Esophagus muscularis mucosa (tissue), 4 donors: ENCODE results near the gene CD151. TPM values are rescaled to one million over a fixed set of nuclear protein-coding genes. Genes with fewer than 3 reads are reported as not detected.

Source experiments
- DNase-seq: peaks from one replicate; pipeline ENCODE4 v3.0.0-alpha.2; 2017; ENCODE audit errors: extremely low spot score
- H3K27ac ChIP-seq, 4 donors: fragments of 200-600 bp; sonication (generic); replicated peaks in 1 of 4; 1 replicate in 3 of 4; 2 replicates in 1 of 4; pipeline ENCODE4 v1.5.1; 2016 to 2019; ENCODE audit warnings: mild to moderate bottlenecking in 1 of 4
- H3K27me3 ChIP-seq, 4 donors: fragments of 200-600 bp; sonication (generic); one replicate each; pipeline versions ENCODE4 v1.5.1 to v1.6.0; 2016 to 2019
- H3K36me3 ChIP-seq, 4 donors: fragments of 200-600 bp; sonication (generic); one replicate each; pipeline ENCODE4 v1.5.1; 2016 to 2019
- H3K4me1 ChIP-seq, 4 donors: fragments of 200-600 bp; sonication (generic); one replicate each; pipeline ENCODE4 v1.5.1; 2016 to 2019
- H3K4me3 ChIP-seq, 4 donors: fragments of 200-600 bp; sonication (generic); 1 replicate in 2 of 4; 2 replicates in 2 of 4; pipeline ENCODE4 v1.5.1; 2016 to 2019; ENCODE audit warnings: mild to moderate bottlenecking in 4 of 4, moderate library complexity in 1 of 4
- H3K9me3 ChIP-seq, 4 donors: fragments of 200-600 bp; sonication (generic); 1 replicate in 3 of 4; 2 replicates in 1 of 4; pipeline ENCODE4 v1.5.1; 2016 to 2019
- EP300 ChIP-seq: sonication (generic); formaldehyde crosslinking; IDR thresholded peaks from one replicate; pipeline ENCODE4 v1.6.1; 2017; ENCODE audit warnings: antibody characterized with exemption
- POLR2A ChIP-seq: fragments of 450-650 bp; IDR thresholded peaks from one replicate; pipeline ENCODE4 v1.6.1; 2017; ENCODE audit warnings: antibody characterized with exemption, moderate library complexity, mild to moderate bottlenecking, low read depth
- POLR2AphosphoS5 ChIP-seq, 2 donors: sonication (generic); formaldehyde crosslinking; IDR thresholded peaks; one replicate each; pipeline ENCODE4 v1.6.1; 2017; ENCODE audit warnings: antibody characterized with exemption in 2 of 2
- WGBS: methylation state at CpG from one replicate; pipeline ENCODE4 v1.1.5; 2018; 5-methylcytosine and 5-hydroxymethylcytosine counted together
- intact Hi-C: fragments of 100-400 bp; cut with DNase I; formaldehyde crosslinking; loops from one replicate; pipeline ENCODE4 v1.15.1; 2023
- total RNA-seq, 4 donors: library from RNA; depleted of rRNA; stranded (reverse); fragments of >200 nt; gene quantifications; one replicate each; pipeline versions ENCODE4 v1.1.0 to v1.2.1, GENCODE V29; 2016
- TF ChIP-seq, protein P1 (sequence below), 3 experiments: fragments of 200-600 bp in 2 of 3; fragments of 450-650 bp in 1 of 3; sonication (generic) in 2 of 3; IDR thresholded peaks; one replicate each; pipeline ENCODE4 v1.5.1; 2017 to 2019; ENCODE audit warnings: antibody characterized with exemption in 3 of 3, mild to moderate bottlenecking in 2 of 3, moderate library complexity in 1 of 3

The CD151 gene
- total RNA-seq, 4 donors from 2014 or later, result 219 to 730 (median 352) TPM

DNA sequence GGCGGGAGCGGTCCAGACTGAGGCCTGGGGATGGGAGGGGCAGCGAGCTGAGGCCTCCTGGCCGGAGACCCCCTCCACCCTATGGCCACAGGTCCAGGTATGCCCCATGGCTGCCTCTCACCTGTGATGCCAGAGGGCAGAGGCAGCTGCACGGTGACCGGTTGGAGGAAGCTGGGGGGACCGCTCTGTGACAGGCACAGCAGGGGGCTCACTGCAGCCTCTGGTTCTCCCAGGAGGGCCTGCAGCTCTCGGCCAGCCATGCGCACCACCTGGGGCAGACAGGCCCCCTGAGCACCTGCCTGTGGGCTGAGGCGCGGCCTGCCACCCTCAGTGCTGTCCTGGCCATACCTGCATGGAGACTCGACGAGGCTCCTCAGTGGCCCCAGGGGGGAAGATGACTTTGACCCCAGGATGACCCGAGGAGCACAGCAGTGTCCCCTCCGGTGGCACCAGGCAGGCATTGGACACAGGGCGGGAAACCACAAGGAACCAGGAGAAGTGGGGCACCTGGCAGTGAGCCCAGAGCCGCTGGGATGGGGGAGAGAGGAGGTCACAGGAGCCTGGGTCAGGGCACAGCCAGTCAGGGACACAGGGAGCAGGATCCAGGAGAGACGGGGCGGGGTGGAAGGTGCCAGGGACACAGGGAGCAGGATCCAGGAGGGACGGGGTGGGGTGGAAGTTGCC lies 31.5 kb upstream of the CD151 start:
- WGBS, result 94% methylated on average over 10 of the region's 20 CpGs
- intact Hi-C loops, result no loop called here
- no peak for DNase-seq
- Histone ChIP-seq H3K4me1 (peaks cover 36 to 56% (median 46%) of the 10 kb centered on the region in 4 donors), H3K4me3 (no peak overlapping the region), H3K9me3 (no peaks in the 10 kb centered on the region), H3K27ac (no peak overlapping the region), H3K27me3 (no peaks in the 10 kb centered on the region), H3K36me3 (peaks cover 14 to 44% (median 40%) of the 10 kb centered on the region in 4 donors)
- TF ChIP-seq, protein P1, sequence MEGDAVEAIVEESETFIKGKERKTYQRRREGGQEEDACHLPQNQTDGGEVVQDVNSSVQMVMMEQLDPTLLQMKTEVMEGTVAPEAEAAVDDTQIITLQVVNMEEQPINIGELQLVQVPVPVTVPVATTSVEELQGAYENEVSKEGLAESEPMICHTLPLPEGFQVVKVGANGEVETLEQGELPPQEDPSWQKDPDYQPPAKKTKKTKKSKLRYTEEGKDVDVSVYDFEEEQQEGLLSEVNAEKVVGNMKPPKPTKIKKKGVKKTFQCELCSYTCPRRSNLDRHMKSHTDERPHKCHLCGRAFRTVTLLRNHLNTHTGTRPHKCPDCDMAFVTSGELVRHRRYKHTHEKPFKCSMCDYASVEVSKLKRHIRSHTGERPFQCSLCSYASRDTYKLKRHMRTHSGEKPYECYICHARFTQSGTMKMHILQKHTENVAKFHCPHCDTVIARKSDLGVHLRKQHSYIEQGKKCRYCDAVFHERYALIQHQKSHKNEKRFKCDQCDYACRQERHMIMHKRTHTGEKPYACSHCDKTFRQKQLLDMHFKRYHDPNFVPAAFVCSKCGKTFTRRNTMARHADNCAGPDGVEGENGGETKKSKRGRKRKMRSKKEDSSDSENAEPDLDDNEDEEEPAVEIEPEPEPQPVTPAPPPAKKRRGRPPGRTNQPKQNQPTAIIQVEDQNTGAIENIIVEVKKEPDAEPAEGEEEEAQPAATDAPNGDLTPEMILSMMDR (IDR thresholded peaks at IDR 0.05), result no peak
- no peak for TF ChIP-seq POLR2A
- TF ChIP-seq POLR2AphosphoS5 (IDR thresholded peaks at IDR 0.05), result no peak
- no peak for TF ChIP-seq EP300

DNA sequence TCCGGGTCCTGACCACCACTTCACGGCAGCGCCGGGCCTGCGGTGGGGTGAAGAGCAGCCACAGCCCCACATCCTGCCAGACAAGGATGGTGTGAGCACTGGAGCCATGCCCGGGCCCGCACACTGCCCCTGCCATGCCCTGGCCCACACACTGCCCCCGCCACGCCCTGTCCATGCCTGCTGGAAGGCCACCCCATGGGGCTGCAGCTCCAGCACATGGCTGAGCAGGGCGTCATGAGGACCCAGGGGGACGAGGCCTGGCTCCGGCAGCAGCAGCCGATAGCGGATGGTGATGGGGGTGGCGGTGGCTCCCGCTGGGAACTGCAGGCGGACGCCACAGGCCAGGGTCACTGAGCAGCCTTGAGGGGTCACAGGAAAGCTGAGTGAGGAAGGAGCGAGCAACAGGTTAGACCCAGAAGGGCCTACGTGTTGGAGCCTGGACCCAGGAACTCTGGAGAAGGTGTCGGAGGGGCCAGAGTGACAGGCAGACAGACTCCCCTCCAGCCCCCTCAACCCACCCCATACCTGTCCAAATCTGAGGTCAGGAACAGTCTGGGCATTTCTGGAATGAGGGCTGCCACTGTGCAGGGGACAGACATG lies 30.6 kb upstream of the CD151 start:
- 94% methylated on average over 13 of the region's 21 CpGs for WGBS
- DNase-seq, result no peak
- no peak overlapping the region for H3K4me3 ChIP-seq
- intact Hi-C loops, result no loop called here
- no peaks in the 10 kb centered on the region for H3K9me3 ChIP-seq
- peaks cover 14 to 44% (median 40%) of the 10 kb centered on the region in 4 donors for H3K36me3 ChIP-seq
- no peak for TF ChIP-seq POLR2AphosphoS5 (IDR thresholded peaks at IDR 0.05)
- no peak for TF ChIP-seq POLR2A
- no peak for TF ChIP-seq EP300
- TF ChIP-seq, protein P1 (IDR thresholded peaks at IDR 0.05), result no peak
- peaks cover 27 to 49% (median 38%) of the 10 kb centered on the region in 4 donors for H3K4me1 ChIP-seq
- no peak overlapping the region for H3K27ac ChIP-seq
- H3K27me3 ChIP-seq, result no peaks in the 10 kb centered on the region

DNA sequence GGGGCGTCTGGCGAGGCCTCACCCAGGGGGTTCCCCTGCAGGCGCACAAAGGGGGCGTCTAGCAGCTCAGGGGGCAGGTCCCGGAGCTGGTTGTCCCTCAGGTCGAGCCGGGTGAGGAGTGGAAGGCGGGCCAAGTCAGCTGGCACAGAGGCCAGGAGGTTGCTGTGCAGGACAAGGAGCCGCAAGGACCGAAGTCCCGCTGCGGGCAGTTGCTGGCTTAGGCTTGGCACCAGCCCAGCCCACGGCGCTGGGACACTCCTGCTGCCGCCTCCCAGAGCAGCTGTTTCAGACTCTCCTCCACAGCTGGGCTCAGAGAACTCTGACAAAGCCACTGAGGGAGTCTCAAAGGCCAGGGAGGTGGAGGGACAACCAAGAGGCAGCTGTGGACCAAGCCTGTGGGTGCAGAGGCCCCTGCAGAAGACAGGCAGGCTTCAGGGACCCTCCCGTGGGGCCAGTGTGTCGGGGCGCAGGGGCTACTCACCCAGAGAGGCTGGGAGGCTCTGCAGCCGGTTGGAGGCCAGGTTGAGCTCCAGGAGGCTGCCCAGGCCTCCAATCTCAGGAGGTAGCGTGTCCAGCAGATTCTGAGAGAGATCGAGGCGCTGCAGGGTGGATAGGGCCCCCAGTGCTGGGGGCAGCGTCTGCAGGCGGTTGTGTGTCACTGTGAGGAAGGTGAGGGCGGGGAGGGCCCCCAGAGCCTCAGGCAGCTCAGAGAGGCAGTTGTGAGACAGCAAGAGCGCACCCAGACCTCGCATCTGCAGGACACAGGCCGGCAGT lies 29.9 kb upstream of the CD151 start:
- no peaks in the 10 kb centered on the region for H3K9me3 ChIP-seq
- peaks cover 14 to 44% (median 40%) of the 10 kb centered on the region in 4 donors for H3K36me3 ChIP-seq
- DNase-seq, result no peak
- TF ChIP-seq POLR2AphosphoS5 (IDR thresholded peaks at IDR 0.05) (no peak), EP300 (no peak), POLR2A (no peak)
- TF ChIP-seq, protein P1 (IDR thresholded peaks at IDR 0.05), result no peak
- H3K4me3 ChIP-seq, result no peak overlapping the region
- no peak overlapping the region for H3K27ac ChIP-seq
- intact Hi-C loops, result no loop called here
- H3K4me1 ChIP-seq, result peaks cover 26 to 42% (median 33%) of the 10 kb centered on the region in 4 donors
- H3K27me3 ChIP-seq, result no peaks in the 10 kb centered on the region
- 94% methylated on average over 14 of the region's 28 CpGs for WGBS

DNA sequence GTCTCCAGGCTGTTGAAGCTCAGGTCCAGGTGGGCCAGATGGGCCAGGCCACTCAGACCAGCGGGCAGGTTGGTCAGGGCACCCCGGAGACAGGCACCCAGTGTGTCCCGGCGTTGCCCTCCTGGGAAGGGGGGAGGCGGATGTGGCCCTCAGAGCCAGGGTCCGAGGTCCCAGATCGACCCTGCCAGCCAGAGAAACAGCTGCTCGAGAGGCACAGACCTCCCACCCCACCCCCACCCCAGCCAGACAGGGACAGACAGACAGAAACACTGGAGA lies 29.3 kb upstream of the CD151 start:
- DNase-seq, result no peak
- H3K4me1 ChIP-seq, result peaks cover 29 to 43% (median 35%) of the 10 kb centered on the region in 4 donors
- no peaks in the 10 kb centered on the region for H3K27me3 ChIP-seq
- H3K27ac ChIP-seq, result no peak overlapping the region
- WGBS, result 93% methylated on average over 3 of the region's 8 CpGs
- no peak overlapping the region for H3K4me3 ChIP-seq
- intact Hi-C loops, result no loop called here
- TF ChIP-seq EP300, result no peak
- no peak for TF ChIP-seq POLR2A
- TF ChIP-seq, protein P1 (IDR thresholded peaks at IDR 0.05), result no peak
- no peak for TF ChIP-seq POLR2AphosphoS5 (IDR thresholded peaks at IDR 0.05)
- H3K36me3 ChIP-seq, result peaks cover 14 to 44% (median 40%) of the 10 kb centered on the region in 4 donors
- H3K9me3 ChIP-seq, result no peaks in the 10 kb centered on the region
